ENCODE data around the gene PRSS38.

GRCh38 chr1:227809026-227809425, 6.4 kb upstream of the PRSS38 start:
- TF ChIP-seq, protein P1, sequence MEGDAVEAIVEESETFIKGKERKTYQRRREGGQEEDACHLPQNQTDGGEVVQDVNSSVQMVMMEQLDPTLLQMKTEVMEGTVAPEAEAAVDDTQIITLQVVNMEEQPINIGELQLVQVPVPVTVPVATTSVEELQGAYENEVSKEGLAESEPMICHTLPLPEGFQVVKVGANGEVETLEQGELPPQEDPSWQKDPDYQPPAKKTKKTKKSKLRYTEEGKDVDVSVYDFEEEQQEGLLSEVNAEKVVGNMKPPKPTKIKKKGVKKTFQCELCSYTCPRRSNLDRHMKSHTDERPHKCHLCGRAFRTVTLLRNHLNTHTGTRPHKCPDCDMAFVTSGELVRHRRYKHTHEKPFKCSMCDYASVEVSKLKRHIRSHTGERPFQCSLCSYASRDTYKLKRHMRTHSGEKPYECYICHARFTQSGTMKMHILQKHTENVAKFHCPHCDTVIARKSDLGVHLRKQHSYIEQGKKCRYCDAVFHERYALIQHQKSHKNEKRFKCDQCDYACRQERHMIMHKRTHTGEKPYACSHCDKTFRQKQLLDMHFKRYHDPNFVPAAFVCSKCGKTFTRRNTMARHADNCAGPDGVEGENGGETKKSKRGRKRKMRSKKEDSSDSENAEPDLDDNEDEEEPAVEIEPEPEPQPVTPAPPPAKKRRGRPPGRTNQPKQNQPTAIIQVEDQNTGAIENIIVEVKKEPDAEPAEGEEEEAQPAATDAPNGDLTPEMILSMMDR (IDR thresholded peaks at IDR 0.05): no peak
- TF ChIP-seq POLR2A (IDR thresholded peaks at IDR 0.05): no peak

Measured in esophagus squamous epithelium (tissue), 4 donors.